8988T (cell line): Measurements from ENCODE around the gene GPC5.
"Not testable (repeated sequence)": the region's sequence is repeated elsewhere in the genome, so short reads cannot be mapped to it uniquely, and the experiment has no call there.

Experiments used
- DNase-seq: peaks from one replicate; pipeline ENCODE4 v3.0.0; 2011

Gene GPC5

GRCh38 chr13:92513672-92514071 lies 1115.3 kb downstream of the GPC5 start:
- no peak for DNase-seq

DNA sequence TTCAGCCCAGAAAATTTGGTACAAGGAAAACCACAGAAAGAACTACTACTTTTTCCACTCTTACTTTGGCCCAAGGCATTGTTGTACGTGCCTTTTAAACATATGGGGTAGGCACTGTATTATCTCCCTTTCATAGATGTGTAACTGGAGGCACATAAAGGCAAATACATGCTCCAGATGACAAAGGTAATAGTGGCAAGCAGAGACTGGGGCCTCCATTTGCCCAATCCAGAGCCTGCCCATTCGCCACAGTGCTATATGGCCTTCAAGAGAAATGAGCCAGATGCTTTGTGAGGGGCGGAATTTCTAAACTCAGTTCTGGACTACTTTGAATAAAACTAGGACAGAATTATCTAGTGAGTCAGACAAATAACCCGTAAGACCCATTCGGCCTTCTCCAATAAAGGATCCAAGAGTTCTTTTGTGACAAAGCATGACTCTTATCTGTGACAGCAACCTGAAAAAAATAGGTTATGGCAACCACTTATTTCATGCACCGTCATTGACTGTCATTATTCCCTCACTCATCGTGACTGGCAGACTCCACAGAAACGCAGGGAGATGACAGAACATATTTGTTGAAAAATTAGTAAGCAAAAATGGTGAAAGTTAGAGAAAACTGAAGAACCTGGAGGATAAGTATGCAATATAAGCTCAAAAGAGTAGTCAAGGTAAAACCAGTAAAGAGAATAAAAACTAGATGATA lies 1116.2 kb downstream of the GPC5 start:
- DNase-seq: no peak

- DNase-seq: not testable (repeated sequence)
Measured at GRCh38 chr13:92516878-92517277, 1118.5 kb downstream of the GPC5 start.

DNA sequence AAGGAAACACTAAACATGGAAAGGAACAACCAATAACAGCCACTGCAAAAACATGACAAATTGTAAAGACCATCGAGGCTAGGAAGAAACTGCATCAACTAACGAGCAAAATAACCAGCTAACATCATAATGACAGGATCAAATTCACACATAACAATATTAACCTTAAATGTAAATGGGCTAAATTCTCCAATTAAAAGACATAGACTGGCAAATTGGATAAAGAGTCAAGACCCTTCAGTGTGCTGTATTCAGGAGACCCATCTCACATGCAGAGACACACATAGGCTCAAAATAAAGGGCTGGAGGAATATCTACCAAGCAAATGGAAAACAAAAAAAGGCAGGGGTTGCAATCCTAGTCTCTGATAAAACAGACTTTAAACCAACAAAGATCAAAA lies 1120.2 kb downstream of the GPC5 start:
- DNase-seq: not testable (repeated sequence)

DNA sequence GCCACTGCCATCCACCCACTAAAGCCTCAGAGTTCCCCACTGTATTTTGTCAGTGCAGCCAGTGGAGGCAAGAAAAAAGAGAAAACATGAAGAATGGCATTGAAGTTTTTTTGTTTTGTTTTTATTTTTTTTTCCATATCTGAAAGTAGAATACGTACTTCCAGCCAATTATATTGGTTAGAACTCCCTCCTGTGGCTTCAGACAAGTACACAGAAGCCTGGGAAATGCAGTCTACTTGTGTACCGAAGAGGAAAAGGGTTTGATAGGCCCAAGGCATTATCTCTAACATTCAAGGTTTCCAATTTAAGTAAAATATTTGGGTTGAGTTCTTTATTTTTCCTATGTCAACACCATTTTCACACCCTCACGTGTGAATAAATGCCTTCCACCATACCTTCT lies 1131.9 kb downstream of the GPC5 start:
- no peak for DNase-seq

DNA sequence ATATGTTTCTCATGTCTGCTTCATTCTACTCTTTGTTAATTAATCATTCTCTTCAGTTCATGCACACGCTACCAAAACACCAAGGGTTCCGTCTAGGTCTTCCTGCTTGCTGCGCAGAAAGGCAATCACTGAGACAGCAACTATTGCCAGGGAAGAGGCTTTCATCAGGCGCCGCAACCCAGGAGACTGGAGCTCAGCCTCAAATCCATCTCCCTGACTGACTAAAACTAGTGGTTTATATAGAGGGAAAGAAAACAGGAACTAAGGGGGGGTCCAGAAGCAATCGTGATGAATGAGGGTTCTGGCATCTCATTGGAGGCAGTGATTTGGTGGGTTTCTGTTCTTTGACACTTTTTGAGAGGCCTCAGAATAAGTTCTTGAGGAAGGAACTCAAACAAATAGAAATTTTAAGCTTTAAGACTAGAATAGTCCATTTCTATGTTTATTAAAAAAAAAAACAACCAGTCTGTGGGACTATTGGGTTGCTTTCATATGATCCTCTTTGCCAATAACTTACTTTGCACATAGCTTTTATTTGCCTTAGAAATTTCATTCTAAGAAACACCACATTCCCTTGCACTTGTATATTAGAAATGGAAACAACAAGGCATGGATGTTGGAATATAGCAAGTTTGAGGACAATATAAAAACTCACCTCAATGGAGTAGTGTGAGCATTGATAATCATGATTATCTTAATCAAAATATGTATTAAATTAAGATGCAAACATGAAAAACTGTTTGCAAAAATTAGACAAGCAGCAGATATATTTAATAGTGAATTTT lies 1137.0 kb downstream of the GPC5 start:
- no peak for DNase-seq

DNA sequence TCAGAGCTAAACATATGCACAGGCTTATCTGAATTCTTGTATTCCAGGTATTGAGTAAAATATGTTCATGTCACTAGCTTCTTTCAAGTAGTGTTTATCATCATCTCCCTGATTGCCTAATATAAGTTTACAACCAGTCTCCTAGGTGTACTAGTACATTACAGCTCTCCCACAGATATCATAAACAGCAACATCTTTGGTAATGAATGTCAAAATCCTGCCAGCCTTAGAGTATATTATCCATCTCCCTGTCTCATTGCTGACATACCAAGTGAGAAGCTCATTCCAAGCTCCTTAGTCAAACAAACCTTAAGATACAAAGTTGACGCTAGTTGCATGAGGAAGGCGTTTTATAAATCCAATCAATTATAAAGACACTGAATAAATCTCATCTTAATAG lies 1139.0 kb downstream of the GPC5 start:
- DNase-seq: no peak

DNA sequence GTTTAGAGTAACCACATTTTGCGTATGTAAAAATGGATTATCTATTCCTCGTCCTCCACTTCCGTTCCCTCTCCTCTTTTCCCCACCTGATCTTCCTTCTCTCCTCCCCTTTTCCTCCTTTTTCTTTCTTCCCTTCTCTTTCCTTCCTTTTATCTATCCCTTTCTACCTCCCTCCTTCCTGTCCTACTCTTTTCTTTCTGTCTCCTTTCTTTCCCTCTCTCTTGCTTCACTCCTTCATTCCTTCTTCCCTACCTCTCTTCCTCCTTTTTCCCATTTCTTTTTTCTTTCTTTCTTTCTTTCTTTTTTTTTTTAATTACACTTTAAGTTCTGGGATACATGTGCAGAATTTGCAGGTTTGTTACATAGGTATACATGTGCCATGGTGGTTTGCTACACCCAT lies 1139.7 kb downstream of the GPC5 start:
- no peak for DNase-seq

DNA sequence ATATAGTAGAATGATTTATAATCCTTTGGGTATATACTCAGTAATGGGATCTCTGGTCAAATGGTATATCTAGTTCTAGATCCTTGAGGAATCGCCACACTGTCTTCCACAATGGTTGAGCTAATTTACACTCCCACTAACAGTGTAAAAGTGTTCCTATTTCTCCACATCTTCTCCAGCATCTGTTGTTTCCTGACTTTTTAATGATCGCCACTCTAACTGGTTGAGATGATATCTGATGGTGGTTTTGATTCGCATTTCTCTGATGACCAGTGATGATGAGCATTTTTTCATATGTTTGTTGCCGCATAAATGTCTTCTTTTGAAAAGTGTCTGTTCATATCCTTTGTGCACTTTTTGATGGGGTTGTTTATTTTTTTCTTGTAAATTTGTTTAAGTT lies 1140.7 kb downstream of the GPC5 start:
- not testable (repeated sequence) for DNase-seq

- DNase-seq: no peak
Measured at GRCh38 chr13:92547266-92547665, 1148.8 kb downstream of the GPC5 start.

- no peak for DNase-seq
Measured at GRCh38 chr13:92549276-92549675, 1150.9 kb downstream of the GPC5 start.

DNA sequence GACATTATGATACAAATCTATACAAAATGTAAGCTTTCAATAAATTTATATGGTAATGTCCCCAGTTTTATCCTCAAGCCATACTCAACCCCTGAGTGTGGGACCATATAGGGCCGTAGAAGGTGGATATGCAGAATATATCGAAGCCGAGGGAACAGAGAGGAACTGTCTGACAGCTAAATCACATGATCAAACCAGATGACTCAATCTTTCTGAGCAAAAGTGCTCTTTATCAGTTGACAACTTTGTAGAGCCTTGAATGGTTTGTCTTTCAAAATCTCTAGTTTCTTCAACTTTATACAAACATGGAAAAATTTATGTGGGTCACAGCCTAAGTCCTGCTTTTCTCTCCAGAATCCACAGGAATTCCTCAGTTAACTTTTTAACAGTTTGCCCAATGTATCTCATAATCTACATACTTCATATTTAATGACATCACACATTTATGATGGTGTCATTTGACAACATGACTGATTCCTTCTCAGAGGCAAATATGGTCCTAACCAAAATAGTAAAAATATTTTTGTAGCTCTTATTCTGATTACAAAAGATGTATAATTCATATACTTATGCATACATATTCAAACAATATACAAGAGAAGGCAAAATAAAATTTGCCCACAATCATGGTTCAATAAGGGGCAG lies 1155.2 kb downstream of the GPC5 start:
- DNase-seq: no peak

GRCh38 chr13:92560883-92561282 lies 1162.5 kb downstream of the GPC5 start:
- DNase-seq: no peak

DNA sequence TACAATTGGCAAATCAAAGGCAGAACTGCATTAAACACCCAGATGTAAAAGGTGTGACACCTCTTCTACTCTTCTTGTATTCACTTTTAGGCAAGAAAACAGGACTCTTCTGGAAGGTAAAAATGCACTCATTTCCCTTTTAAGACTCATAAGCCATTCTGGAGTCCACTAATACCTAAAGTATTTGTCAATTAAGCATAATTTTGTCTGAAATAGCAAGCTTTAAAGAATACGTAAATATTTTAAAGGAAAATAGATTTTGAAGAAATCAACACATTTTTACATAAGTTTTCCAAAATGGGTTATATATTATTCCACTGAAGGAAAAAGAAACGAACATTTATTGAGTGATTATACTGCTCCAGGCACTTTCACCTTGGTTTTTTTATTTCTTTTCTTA lies 1166.5 kb downstream of the GPC5 start:
- DNase-seq: no peak

GRCh38 chr13:92566767-92567166 lies 1168.3 kb downstream of the GPC5 start:
- DNase-seq: no peak

GRCh38 chr13:92572190-92572589 lies 1173.8 kb downstream of the GPC5 start:
- DNase-seq: no peak

- DNase-seq: peak; percentile 4
Measured at GRCh38 chr13:92573467-92574057, 1175.1 kb downstream of the GPC5 start.

GRCh38 chr13:92574499-92574898 lies 1176.1 kb downstream of the GPC5 start:
- DNase-seq: no peak

GRCh38 chr13:92575777-92576176 lies 1177.4 kb downstream of the GPC5 start:
- no peak for DNase-seq

GRCh38 chr13:92578358-92578757 lies 1179.9 kb downstream of the GPC5 start:
- no peak for DNase-seq

DNA sequence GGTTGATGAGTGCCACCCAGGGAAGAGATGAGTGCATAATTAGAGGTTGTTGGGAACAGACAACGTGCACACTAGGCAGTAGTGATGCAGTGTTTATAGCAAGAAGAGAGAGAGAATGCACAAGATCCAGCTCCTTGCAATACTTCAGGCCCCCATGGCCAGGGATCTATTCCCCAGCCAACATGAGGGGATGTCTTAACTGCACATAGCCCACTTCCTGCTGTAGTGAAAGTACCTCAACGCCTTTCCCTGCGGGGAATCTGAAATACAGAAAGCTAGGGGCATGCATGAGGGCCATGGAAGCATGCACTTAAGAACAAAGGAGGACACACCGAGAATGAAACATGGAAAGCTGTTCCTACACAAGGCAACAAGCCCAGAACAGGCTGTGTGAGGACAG lies 1191.5 kb downstream of the GPC5 start:
- no peak for DNase-seq

DNA sequence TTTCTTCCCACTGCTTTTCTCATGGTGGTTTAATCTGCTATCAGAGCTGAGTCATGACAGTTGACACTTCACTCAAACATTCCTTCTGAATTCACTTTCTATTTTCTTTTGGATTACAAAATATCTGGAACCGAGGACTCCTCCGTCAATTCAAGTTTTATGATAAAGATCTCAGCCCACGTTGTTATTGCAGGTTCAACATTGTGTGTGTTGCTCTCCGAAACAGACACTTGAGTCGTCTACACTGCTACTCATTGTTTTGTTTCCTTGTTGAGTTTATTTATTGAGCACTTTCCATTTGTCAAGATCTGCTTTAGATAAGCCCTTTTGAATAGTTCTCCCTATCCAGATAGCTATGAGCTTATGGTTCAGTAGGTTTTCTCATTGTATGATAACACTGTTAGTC lies 1192.1 kb downstream of the GPC5 start:
- DNase-seq: no peak

DNA sequence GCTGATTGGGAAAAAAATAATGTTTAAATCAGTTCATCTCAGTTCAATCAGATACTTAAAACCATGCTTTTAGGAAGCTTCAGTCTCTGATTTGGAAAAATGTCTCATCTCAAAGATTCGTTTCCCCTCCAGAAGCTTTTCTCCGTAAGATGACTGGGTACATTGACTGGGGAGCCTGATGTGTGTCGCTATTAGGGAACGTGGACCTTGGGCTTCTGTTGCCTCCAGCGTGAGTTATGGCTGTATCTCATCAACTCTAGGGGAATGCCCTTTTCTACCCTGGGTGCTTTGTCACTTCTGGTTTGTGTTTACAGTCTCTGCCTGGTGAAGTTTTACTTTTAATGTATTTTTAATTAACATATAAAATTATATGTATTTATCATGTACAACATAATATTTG lies 1192.7 kb downstream of the GPC5 start:
- DNase-seq: no peak

GRCh38 chr13:92592757-92593156 lies 1194.3 kb downstream of the GPC5 start:
- DNase-seq: no peak
